Panc1 (cell line): Measurements from ENCODE around the gene FOSL2.

Experiments
- CTCF ChIP-seq: fragments of 450-650 bp; IDR thresholded peaks from 2 replicates; pipeline ENCODE4 v1.5.1; 2017; ENCODE audit warnings: mild to moderate bottlenecking
- POLR2AphosphoS5 ChIP-seq: IDR thresholded peaks from 2 replicates; pipeline ENCODE4 v1.6.1; 2012; ENCODE audit warnings: mild to moderate bottlenecking, low read depth, low read length, moderate library complexity
- SIN3A ChIP-seq: IDR thresholded peaks from 2 replicates; pipeline ENCODE4 v1.6.1; 2012; ENCODE audit warnings: low read depth, mild to moderate bottlenecking, low read length, moderate library complexity, borderline replicate concordance; ENCODE audit not compliant: insufficient read depth
- TF ChIP-seq, protein P1 (sequence below), 2 experiments: IDR thresholded peaks; 2 replicates each; pipeline ENCODE4 v1.6.1; 2011 to 2012; ENCODE audit warnings: low read depth in 2 of 2, control low read depth in 1 of 2, low read length in 1 of 2, mild to moderate bottlenecking in 1 of 2, moderate library complexity in 1 of 2; ENCODE audit not compliant: insufficient read depth in 1 of 2

DNA sequence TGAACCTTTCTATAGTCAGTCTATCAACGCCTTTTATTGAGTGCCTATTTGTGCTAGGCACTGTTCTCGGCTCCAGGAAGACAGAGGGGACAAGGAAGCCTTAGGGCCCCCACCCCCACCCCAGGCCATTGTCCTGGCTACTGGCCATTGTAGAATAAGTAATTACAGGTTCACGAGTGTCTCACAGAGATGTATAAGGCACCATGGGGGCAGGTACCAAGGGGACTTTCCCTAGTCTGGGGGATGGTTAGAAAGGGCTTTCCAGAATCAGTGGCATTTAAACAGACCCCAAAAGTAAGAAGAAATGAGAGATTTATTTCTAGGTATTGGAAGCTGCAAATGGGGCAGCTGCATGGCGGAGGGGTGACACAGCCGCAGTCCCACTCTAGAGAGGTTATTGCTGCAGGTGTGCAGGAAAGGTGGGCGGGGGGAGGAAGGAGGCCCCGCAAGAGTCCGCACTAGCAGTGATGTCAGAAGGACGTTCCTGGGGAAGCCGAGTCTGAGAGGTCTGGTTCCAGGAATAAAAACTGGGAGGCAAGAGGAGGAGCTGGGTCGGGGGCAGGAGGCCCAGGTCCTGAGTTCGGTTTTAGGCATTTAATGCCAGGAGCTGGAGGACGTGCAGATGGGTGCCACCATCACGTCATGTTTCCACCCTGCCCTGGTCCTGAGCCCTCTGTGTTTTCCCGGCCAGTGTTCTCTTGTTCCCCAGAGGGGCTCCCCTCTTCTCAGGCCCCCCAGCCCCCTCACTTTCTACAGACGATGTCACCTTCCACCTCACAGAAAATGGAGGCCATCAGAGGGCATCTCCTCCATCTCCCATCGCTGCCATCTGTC lies 30.5 kb downstream of the FOSL2 start:
- TF ChIP-seq CTCF, result no peak
- TF ChIP-seq, protein P1, sequence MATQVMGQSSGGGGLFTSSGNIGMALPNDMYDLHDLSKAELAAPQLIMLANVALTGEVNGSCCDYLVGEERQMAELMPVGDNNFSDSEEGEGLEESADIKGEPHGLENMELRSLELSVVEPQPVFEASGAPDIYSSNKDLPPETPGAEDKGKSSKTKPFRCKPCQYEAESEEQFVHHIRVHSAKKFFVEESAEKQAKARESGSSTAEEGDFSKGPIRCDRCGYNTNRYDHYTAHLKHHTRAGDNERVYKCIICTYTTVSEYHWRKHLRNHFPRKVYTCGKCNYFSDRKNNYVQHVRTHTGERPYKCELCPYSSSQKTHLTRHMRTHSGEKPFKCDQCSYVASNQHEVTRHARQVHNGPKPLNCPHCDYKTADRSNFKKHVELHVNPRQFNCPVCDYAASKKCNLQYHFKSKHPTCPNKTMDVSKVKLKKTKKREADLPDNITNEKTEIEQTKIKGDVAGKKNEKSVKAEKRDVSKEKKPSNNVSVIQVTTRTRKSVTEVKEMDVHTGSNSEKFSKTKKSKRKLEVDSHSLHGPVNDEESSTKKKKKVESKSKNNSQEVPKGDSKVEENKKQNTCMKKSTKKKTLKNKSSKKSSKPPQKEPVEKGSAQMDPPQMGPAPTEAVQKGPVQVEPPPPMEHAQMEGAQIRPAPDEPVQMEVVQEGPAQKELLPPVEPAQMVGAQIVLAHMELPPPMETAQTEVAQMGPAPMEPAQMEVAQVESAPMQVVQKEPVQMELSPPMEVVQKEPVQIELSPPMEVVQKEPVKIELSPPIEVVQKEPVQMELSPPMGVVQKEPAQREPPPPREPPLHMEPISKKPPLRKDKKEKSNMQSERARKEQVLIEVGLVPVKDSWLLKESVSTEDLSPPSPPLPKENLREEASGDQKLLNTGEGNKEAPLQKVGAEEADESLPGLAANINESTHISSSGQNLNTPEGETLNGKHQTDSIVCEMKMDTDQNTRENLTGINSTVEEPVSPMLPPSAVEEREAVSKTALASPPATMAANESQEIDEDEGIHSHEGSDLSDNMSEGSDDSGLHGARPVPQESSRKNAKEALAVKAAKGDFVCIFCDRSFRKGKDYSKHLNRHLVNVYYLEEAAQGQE (IDR thresholded peaks at IDR 0.05; ENCODE audit: insufficient read depth in 1 of 2, low read depth in 2 of 2, low read length in 1 of 2), result no peak
- TF ChIP-seq SIN3A, result no peak
- no peak for TF ChIP-seq POLR2AphosphoS5
